Activated CD4-positive, alpha-beta memory T cell treated with anti-CD3 and anti-CD28 coated beads for 36 hours (primary cell): Measurements from ENCODE around the gene KIF25. TPM values are rescaled to one million over a fixed set of nuclear protein-coding genes. Genes with fewer than 3 reads are reported as not detected.

Experiments
- CTCF ChIA-PET: fragments of 350-600 bp; sonication (Branson Sonifier 250); formaldehyde crosslinking; loops from one replicate; lab custom pipeline; 2021; ENCODE audit warnings: antibody characterized with exemption, inconsistent platforms; lab: Charles Lee
- POLR2A ChIA-PET: fragments of 350-600 bp; sonication (Branson Sonifier 250); formaldehyde crosslinking; loops from one replicate; lab custom pipeline; 2021; ENCODE audit warnings: antibody characterized with exemption; lab: Charles Lee
- DNase-seq: peaks from one replicate; pipeline ENCODE4 v3.0.0-alpha.2; 2020
- H3K27ac Mint-ChIP-seq: one replicate; pipeline ENCODE4 v1.8.0; 2021; ENCODE audit warnings: mixed read lengths
- H3K27me3 Mint-ChIP-seq: one replicate; pipeline ENCODE4 v1.8.0; 2021; ENCODE audit warnings: mixed read lengths
- H3K36me3 Mint-ChIP-seq: one replicate; pipeline ENCODE4 v1.8.0; 2021; ENCODE audit warnings: mixed read lengths
- H3K4me1 Mint-ChIP-seq: one replicate; pipeline ENCODE4 v1.8.0; 2021; ENCODE audit warnings: low read depth, mixed read lengths
- H3K4me3 Mint-ChIP-seq: one replicate; pipeline ENCODE4 v1.8.0; 2021; ENCODE audit warnings: mild to moderate bottlenecking, mixed read lengths
- H3K9me3 Mint-ChIP-seq: one replicate; pipeline ENCODE4 v1.8.0; 2021; ENCODE audit warnings: mixed read lengths
- intact Hi-C: fragments of 100-400 bp; cut with micrococcal nuclease; formaldehyde crosslinking; loops from one replicate; pipeline ENCODE4 v1.15.1; 2023
- total RNA-seq, 2 experiments: library from RNA; stranded (reverse); gene quantifications; one replicate each; pipeline ENCODE4 v1.2.3, GENCODE V29; 2021

KIF25 gene
- total RNA-seq, 2 experiments from 2014 or later, result not detected

GRCh38 chr6:168090064-168090690 is 92.7 kb downstream of the KIF25 start:
- Mint-ChIP-seq H3K9me3 (peaks cover 9% of the 10 kb centered on the region), H3K36me3 (no peaks in the 10 kb centered on the region), H3K27ac (no peak overlapping the region), H3K4me1 (no peaks in the 10 kb centered on the region), H3K4me3 (no peak overlapping the region), H3K27me3 (no peaks in the 10 kb centered on the region)
- POLR2A ChIA-PET, result no interaction called here
- CTCF ChIA-PET, result no interaction called here
- DNase-seq, result no peak
- intact Hi-C loops, result no loop called here

GRCh38 chr6:168090706-168091105 is 93.2 kb downstream of the KIF25 start:
- Mint-ChIP-seq H3K4me3 (no peak overlapping the region), H3K36me3 (no peaks in the 10 kb centered on the region)
- CTCF ChIA-PET, result no interaction called here

GRCh38 chr6:168091381-168092264 is 94.2 kb downstream of the KIF25 start:
- H3K27me3 Mint-ChIP-seq, result no peaks in the 10 kb centered on the region
- DNase-seq, result no peak
- no peaks in the 10 kb centered on the region for H3K36me3 Mint-ChIP-seq
- H3K27ac Mint-ChIP-seq, result no peak overlapping the region
- ChIA-PET POLR2A (no interaction called here), CTCF (no interaction called here)
- no peak overlapping the region for H3K4me3 Mint-ChIP-seq
- peaks cover 9% of the 10 kb centered on the region for H3K9me3 Mint-ChIP-seq
- intact Hi-C loops, result no loop called here
- H3K4me1 Mint-ChIP-seq, result no peaks in the 10 kb centered on the region

More at GRCh38 chr6:168090706-168091105, 93.2 kb downstream of the KIF25 start:
- no peaks in the 10 kb centered on the region for H3K4me1 Mint-ChIP-seq
- no peak overlapping the region for H3K27ac Mint-ChIP-seq
- DNase-seq, result no peak
- intact Hi-C loops, result no loop called here
- H3K27me3 Mint-ChIP-seq, result no peaks in the 10 kb centered on the region
- peaks cover 9% of the 10 kb centered on the region for H3K9me3 Mint-ChIP-seq
- POLR2A ChIA-PET, result no interaction called here

GRCh38 chr6:168092541-168092940 is 95.1 kb downstream of the KIF25 start:
- Mint-ChIP-seq H3K4me3 (no peak overlapping the region), H3K27me3 (no peaks in the 10 kb centered on the region), H3K9me3 (peaks cover 9% of the 10 kb centered on the region), H3K27ac (no peak overlapping the region), H3K4me1 (no peaks in the 10 kb centered on the region), H3K36me3 (no peaks in the 10 kb centered on the region)
- DNase-seq, result no peak
- ChIA-PET CTCF (no interaction called here), POLR2A (no interaction called here)
- intact Hi-C loops, result no loop called here

DNA sequence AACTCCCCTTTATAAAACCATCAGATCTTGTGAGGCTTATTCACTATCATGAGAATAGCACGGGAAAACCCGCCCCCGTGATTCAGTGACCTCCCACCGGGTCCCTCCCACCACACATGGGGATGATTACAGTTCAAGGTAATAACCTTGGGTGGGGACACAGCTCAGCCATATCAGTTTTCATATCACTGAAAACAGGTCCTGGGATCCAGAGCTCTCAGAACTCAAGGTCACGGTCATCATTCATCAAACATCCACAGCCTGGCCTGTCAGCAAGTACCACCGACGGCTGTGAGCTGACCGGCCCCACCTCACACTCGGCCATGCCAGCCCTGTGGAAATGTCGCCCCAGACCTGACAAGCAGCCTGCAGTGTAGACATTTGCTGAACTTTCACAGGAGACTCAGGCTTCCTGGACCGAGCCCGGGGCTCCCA is 95.6 kb downstream of the KIF25 start:
- H3K4me1 Mint-ChIP-seq, result no peaks in the 10 kb centered on the region

DNA sequence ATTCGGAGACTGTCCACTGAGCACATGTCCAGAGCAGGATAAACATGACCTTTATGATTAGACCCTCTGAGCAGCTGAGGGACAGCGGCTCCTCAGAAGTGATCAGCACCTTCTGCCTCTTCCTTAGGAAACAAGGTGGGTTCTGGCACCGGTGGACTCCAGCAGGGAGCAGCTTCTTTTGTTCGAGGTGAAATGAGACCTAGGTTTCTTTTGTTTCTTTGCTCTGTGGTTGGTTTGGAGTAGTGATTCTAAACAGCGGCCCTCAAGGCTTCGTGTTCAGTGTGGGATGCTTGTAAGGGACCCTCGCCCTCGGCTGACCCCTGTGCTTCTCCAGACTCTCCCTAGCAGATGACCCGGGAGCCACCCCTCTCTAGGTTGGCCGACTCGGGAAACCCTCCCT is 96.2 kb downstream of the KIF25 start:
- intact Hi-C loops, result no loop called here
- Mint-ChIP-seq H3K4me3 (no peak overlapping the region), H3K27me3 (no peaks in the 10 kb centered on the region), H3K27ac (no peak overlapping the region), H3K4me1 (no peaks in the 10 kb centered on the region), H3K36me3 (no peaks in the 10 kb centered on the region), H3K9me3 (peaks cover 9% of the 10 kb centered on the region)
- DNase-seq, result no peak
- POLR2A ChIA-PET, result no interaction called here
- CTCF ChIA-PET, result no interaction called here

More for the DNA sequence above, 95.6 kb downstream of the KIF25 start:
- no peak for DNase-seq
- Mint-ChIP-seq H3K36me3 (no peaks in the 10 kb centered on the region), H3K27me3 (no peaks in the 10 kb centered on the region), H3K27ac (no peak overlapping the region), H3K4me3 (no peak overlapping the region), H3K9me3 (peaks cover 9% of the 10 kb centered on the region)
- intact Hi-C loops, result no loop called here
- ChIA-PET CTCF (no interaction called here), POLR2A (no interaction called here)

Other genes with a start within 250 kb of the KIF25 start
- gene AFDN, start 170.8 kb upstream of the KIF25 start, total RNA-seq, result 10 to 100 TPM; 39.0 to 39.3 TPM
- not detected for gene FRMD1, start 81.5 kb downstream of the KIF25 start, total RNA-seq